Left ventricle myocardium superior (tissue), 1 donor: ENCODE results near the gene TSPAN14. TPM values are rescaled to one million over a fixed set of nuclear protein-coding genes. Genes with fewer than 3 reads are reported as not detected.
"Not testable (repeated sequence)": the region's sequence is repeated elsewhere in the genome, so short reads cannot be mapped to it uniquely, and the experiment has no call there.

Experiments
- ATAC-seq: fragments of 200-7000 bp; cut with Tn5 transposase; one replicate; pipeline ENCODE4 v1.9.1; 2020; ENCODE audit warnings: mild to moderate bottlenecking, moderate library complexity
- DNase-seq: peaks from one replicate; pipeline ENCODE4 v3.0.0-alpha.2; 2020
- intact Hi-C: fragments of 100-400 bp; cut with micrococcal nuclease; formaldehyde crosslinking; loops from one replicate; pipeline ENCODE4 v1.11.0; 2022
- total RNA-seq: library from RNA; stranded (reverse); fragmentation: NEBNext Ultra II Directional; extraction: Animal tissue kit (Norgen Biotek cat#: 25700); gene quantifications from one replicate; pipeline ENCODE4 v1.2.1, GENCODE V29; 2021
- donor health status: DM: no; HTN: yes; CAD: no; lungs with severe emphysema.

Gene TSPAN14
- total RNA-seq, 1 donor from 2014 or later: 41.2 TPM

DNA sequence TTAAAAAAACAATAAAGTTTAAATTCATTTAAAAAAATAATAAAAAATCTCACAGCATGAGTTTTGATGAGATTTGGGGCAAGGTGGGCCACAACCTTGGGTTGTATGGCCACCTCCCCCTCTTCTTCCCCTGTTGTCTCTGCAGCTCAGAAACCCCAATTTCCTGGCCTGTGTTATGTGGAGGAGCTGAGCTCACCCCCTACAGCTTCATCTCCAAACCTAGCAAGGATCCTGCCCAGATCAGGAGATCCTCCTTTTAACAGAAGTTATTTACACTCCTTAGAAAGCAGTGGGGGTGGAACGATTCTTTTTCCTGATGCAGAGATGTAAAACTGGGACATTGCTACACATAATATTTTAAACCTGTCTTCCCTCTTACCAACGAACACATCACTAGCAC is 76.7 kb downstream of the TSPAN14 start:
- ATAC-seq (no peak), DNase-seq (no peak)

DNA sequence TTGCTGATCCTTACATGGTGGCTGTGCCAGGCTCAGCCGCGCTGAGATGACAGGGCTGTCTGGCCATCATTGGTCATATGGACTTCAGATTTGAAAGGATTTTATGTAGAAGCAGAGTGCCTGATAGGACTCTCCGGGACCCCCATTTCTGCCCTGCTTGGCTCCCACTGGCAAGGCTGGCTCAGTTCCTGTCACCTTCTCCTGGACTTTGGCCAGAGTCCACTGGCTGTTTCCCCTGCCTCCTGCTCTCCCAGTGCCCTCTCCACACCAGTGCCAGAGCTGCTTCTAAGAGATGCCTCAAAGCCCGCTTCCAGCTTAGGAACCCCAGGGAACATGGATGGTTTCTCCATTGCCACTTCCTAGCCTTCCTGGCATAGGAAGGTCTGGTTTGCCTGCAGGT is 78.5 kb downstream of the TSPAN14 start:
- DNase-seq (no peak), ATAC-seq (no peak)
- intact Hi-C loops: no loop called here

More for the DNA sequence above, 76.7 kb downstream of the TSPAN14 start:
- intact Hi-C loops: no loop called here

- DNase-seq, ATAC-seq, intact Hi-C loops: not testable (repeated sequence)
Observed at GRCh38 chr10:80534059-80534458, 79.9 kb downstream of the TSPAN14 start.

- ATAC-seq, intact Hi-C loops, DNase-seq: not testable (repeated sequence)
Observed at GRCh38 chr10:80534646-80535045, 80.5 kb downstream of the TSPAN14 start.

- DNase-seq (peak; percentile 83), ATAC-seq (peak; percentile 91)
- intact Hi-C loops: no loop called here
Observed at GRCh38 chr10:80535671-80536360, 81.7 kb downstream of the TSPAN14 start.

DNA sequence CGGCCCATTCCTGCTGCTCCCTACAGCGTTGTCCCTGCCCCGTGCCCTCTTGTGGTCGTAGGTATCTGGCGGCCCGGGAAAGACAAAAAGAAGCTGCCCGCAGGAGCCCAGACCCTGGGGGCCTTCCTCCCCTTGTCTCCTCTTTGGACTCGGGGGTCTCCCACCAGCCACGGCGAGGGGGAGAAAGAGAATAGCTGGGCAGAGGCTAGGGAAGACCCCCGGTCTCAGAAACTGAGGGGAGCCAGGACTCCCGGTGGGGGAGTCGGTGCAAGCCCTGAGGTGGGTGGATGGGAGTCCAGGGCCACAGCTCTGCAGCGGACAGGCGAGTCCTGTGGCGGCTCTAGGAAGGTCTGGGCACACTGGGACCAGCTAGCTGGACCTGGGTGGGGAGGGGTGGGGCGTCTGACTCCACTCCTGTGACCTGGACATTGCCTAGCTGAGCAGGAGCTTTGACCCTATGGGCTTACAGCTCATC is 82.3 kb downstream of the TSPAN14 start:
- DNase-seq: no peak
- ATAC-seq: no peak
- intact Hi-C loops: no loop called here

- no peak for ATAC-seq
- DNase-seq: no peak
- intact Hi-C loops: no loop called here
Observed at GRCh38 chr10:80537086-80537735, 83.1 kb downstream of the TSPAN14 start.

GRCh38 chr10:80537736-80538480 is 83.8 kb downstream of the TSPAN14 start, which contains the start of gene SH2D4B:
TSS of gene SH2D4B (plus strand) at chr10:80537902. CDS start at chr10:80538332, 430 bp downstream.
- ATAC-seq (no peak), DNase-seq (no peak)
- intact Hi-C loops: no loop called here

DNA sequence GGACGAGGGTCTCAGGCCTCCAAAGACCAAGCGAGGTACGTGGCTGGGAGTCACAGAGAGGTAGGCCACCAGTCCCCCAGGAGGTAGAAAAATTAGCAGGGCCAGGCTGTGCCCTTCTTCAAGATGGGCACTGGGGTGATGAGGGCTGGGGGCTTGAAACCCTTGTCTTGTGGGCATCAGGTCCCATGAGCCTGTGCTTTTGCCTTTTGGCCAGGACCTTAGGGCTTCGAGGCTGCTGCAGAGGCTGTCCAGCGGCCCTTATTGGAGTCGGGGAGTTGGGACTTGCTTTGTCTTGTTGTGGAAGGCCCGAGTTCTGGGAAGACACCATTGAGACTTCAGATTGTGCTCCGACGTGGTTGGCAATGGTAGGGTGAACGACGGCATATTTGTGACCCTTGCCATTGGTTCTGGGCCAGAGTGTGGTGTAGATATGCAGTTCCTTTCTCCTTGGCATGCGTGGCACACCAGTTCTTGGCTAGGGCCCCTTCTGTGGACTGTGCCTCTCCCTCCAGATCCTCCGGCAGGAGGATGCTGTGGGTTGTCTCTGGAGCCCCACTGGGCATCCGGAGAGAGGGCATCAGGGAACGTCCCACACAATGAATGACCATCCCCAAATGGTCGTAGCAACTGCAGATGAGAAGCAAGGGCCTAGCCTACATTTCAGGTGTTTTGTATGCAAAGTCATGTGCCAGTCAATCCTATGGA is 84.5 kb downstream of the TSPAN14 start:
- intact Hi-C loops: no loop called here
- no peak for ATAC-seq
- DNase-seq: no peak

DNA sequence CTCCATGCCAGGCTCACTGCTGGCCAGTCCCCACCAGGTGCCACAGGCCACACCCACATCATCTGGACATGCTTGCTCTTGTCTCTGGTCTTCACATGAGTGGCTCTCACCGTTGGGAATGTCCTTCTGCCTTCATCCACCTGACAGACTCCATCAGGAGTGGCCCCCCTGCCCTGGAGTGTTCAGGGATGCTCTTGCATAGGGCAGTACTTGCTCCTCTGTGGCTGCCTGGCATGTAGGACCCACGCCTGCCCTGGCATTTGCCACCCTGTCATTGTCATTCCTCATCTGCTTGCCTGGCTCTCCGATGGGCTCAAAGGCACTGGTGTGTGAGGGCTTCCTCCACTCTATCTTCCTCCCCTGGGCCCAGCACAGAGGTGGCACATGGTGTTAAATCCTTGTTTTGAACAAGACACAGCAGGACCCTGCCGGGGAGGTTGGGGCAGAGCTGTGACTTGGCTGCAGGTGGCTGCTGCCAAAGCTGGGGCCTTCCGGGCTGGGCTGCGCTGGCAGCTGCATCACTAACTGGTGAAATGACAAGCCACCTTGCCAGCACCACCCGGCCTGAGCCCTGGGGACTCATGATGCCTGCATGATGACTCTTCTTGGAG is 85.4 kb downstream of the TSPAN14 start:
- no peak for DNase-seq
- intact Hi-C loops: no loop called here

DNA sequence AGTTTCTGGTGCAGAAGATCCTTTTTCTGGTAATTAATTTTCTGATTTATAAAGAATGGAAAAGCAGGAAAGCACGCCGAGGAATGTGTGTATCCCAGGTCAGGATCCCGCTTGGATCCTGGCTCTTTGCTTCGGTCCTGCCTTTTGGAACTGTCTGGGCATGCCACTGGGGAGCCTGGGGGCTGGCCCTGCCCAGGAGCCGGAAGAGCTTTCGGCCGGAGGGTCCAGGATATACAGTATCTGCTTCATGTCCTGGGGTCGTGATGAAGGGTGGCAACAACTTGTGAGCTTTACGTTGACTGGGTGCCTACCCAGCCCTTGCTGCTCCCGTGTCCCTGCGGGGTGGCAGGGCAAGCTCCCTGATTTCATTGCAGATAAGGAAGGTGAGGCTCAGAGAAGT is 86.0 kb downstream of the TSPAN14 start:
- DNase-seq: no peak

More for the DNA sequence above, 85.4 kb downstream of the TSPAN14 start:
- ATAC-seq: no peak

DNA sequence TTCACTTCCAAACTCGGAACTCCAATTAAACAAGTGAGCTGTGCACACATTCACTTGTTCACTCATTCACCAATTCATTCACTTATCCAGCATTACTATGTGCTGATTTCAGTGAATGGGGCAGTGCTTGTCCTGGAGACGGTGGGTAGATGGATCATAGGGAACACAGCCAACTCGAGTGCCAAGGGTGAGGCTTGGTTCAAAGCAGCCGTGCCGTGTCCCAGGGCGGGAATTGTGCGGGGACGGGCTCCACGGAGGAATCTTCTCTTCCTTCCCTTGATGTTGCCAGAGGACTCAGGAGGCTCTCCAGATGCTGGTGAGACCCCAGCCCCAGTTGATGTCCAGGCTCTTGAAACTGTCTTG is 86.5 kb downstream of the TSPAN14 start:
- ATAC-seq (no peak), DNase-seq (no peak)
- intact Hi-C loops: no loop called here

More for the DNA sequence above, 86.0 kb downstream of the TSPAN14 start:
- intact Hi-C loops: no loop called here
- ATAC-seq: no peak

- intact Hi-C loops: no loop called here
- ATAC-seq (peak; percentile 83), DNase-seq (no peak)
Observed at GRCh38 chr10:80540981-80541750, 87.1 kb downstream of the TSPAN14 start.

DNA sequence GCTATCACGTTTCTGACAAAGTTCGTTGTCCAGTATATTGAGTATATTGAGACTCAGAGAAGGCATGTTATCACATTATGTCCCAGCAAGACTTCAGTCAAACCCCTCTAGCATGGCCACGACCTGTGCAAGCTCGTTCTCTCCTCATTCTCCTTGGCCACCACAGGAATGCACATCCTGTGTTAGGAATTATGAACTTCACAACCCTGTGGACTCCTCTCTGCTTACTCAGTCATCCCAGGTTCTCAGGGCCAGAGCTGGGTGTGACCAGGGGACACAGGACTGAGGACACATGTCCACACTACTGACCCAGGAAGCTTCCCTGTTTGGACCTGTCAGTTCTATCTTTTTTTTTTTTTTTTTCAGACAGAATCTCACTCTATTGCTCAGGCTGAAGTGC is 87.9 kb downstream of the TSPAN14 start:
- ATAC-seq (no peak), DNase-seq (no peak)
- intact Hi-C loops: no loop called here

DNA sequence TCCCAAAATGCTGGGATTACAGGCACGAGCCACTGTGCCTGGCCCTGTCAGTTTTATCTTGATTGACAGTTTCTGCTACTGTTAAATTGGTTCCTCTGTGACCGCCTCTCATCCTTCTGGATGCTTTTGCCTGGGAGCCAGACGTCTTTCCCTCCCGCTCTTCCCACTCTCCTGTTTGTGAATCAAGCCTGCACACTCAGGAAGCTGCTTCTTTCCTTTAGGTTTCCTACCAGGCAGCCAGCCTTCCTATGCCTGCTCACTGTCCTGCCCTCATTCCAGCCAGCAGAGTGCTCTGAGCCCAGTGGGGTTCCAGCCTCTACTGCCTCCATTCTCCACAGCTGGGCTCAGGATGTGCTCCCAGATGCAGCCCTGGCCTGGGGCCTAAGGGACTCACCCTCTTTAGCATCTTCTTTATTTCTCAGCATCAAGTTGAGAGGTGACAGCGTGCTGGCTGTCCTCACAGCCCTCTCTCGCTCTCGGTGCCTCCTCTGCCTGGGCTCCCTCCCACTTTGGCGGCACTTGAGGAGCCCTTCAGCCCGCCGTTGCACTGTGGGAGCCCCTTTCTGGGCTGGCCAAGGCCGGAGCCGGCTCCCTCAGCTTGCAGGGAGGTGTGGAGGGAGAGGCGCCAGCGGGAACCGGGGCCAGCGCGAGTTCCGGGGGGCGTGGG is 88.7 kb downstream of the TSPAN14 start:
- no peak for ATAC-seq
- intact Hi-C loops: no loop called here
- DNase-seq: no peak

- intact Hi-C loops, ATAC-seq, DNase-seq: not testable (repeated sequence)
Observed at GRCh38 chr10:80543319-80543672, 89.2 kb downstream of the TSPAN14 start.

GRCh38 chr10:80544316-80544953 is 90.3 kb downstream of the TSPAN14 start:
- intact Hi-C loops: no loop called here
- DNase-seq (no peak), ATAC-seq (no peak)
